IMR-90 (cell line): ENCODE results near the gene ZNF280C. TPM values are rescaled to one million over a fixed set of nuclear protein-coding genes. Genes with fewer than 3 reads are reported as not detected.

ENCODE experiments used
- ATAC-seq: fragments of 200-7000 bp; cut with Tn5 transposase; 2 replicates; pipeline ENCODE4 v1.9.1; 2020; ENCODE audit warnings: low read depth, mild to moderate bottlenecking, moderate library complexity
- BruUV-seq: library from RNA; stranded (reverse); fragments of 400-500 nt; replicated peaks from 2 replicates; lab custom pipeline; 2021; lab: Mats Ljungman, UMichigan
- CTCF ChIA-PET: fragments of 300-600 bp; formaldehyde crosslinking; extraction: SDS; loops from one replicate; lab custom pipeline; 2021; ENCODE audit warnings: antibody characterized with exemption; lab: Yijun Ruan, JAX
- POLR2A ChIA-PET: fragments of 300-600 bp; sonication (Branson Sonifier 250); formaldehyde crosslinking; loops from one replicate; lab custom pipeline; 2022; ENCODE audit warnings: antibody characterized with exemption; ENCODE audit not compliant: unreplicated experiment; lab: Charles Lee
- DNase-seq: peaks from one replicate; pipeline ENCODE4 v3.0.0; 2013
- H2AFZ ChIP-seq: replicated peaks from 2 replicates; pipeline ENCODE3; 2013; ENCODE audit warnings: low read length, mild to moderate bottlenecking; ENCODE audit not compliant: poor library complexity
- H2AK5ac ChIP-seq: 2 replicates; pipeline ENCODE4 v1.6.1; 2013; ENCODE audit warnings: low read depth, low read length, inconsistent platforms
- H2AK9ac ChIP-seq: replicated peaks from 2 replicates; pipeline ENCODE3; 2013; ENCODE audit warnings: mild to moderate bottlenecking, low read depth, low read length, moderate library complexity; ENCODE audit not compliant: poor library complexity
- H2BK120ac ChIP-seq: 2 replicates; pipeline ENCODE4 v1.6.1; 2013; ENCODE audit warnings: low read depth, low read length, inconsistent platforms
- H2BK15ac ChIP-seq: 3 replicates; pipeline ENCODE4 v1.6.1; 2013; ENCODE audit warnings: low read depth, low read length, inconsistent platforms
- H2BK20ac ChIP-seq: 2 replicates; pipeline ENCODE4 v1.6.1; 2013; ENCODE audit warnings: low read depth, mild to moderate bottlenecking, inconsistent platforms, low read length, moderate library complexity
- H2BK5ac ChIP-seq: 2 replicates; pipeline ENCODE4 v1.6.1; 2013; ENCODE audit warnings: mild to moderate bottlenecking, low read depth, low read length, inconsistent platforms; ENCODE audit not compliant: poor library complexity, severe bottlenecking
- H3K14ac ChIP-seq: replicated peaks from 2 replicates; pipeline ENCODE4 v1.6.1; 2013; ENCODE audit warnings: low read depth, low read length, inconsistent platforms
- H3K18ac ChIP-seq: 2 replicates; pipeline ENCODE4 v1.6.1; 2013; ENCODE audit warnings: low read depth, low read length, control low read depth
- H3K23ac ChIP-seq: 2 replicates; pipeline ENCODE4 v1.6.1; 2013; ENCODE audit warnings: low read depth, low read length, inconsistent platforms
- H3K27ac ChIP-seq: 2 replicates; pipeline ENCODE4 v1.5.1; 2013; ENCODE audit warnings: mild to moderate bottlenecking, control low read depth, low read length; ENCODE audit not compliant: insufficient read depth
- H3K27me3 ChIP-seq: 2 replicates; pipeline ENCODE4 v1.6.1; 2013; ENCODE audit warnings: low read length; ENCODE audit not compliant: control insufficient read depth, insufficient read depth
- H3K36me3 ChIP-seq: 2 replicates; pipeline ENCODE4 v1.6.1; 2013; ENCODE audit warnings: low read length, mixed read lengths; ENCODE audit not compliant: control insufficient read depth, insufficient read depth
- H3K4ac ChIP-seq: 2 replicates; pipeline ENCODE4 v1.6.1; 2013; ENCODE audit warnings: low read depth, low read length, inconsistent platforms
- H3K4me1 ChIP-seq: 2 replicates; pipeline ENCODE4 v1.6.1; 2013; ENCODE audit warnings: low read length, mixed read lengths; ENCODE audit not compliant: control insufficient read depth, insufficient read depth
- H3K4me2 ChIP-seq: 2 replicates; pipeline ENCODE4 v1.6.1; 2013; ENCODE audit warnings: low read depth, mild to moderate bottlenecking, control low read depth, low read length, moderate library complexity
- H3K4me3 ChIP-seq: 2 replicates; pipeline ENCODE4 v1.5.1; 2013; ENCODE audit warnings: low read depth, mild to moderate bottlenecking, control low read depth, low read length, moderate library complexity; ENCODE audit not compliant: insufficient read depth
- H3K56ac ChIP-seq: 2 replicates; pipeline ENCODE4 v1.6.1; 2013; ENCODE audit warnings: low read length, inconsistent platforms; ENCODE audit not compliant: insufficient read depth; ENCODE audit errors: extremely low read depth
- H3K79me1 ChIP-seq, 2 experiments: 2 replicates each; pipeline ENCODE4 v1.6.1; 2013; ENCODE audit warnings: low read length in 2 of 2, inconsistent platforms in 1 of 2, low read depth in 1 of 2
- H3K9ac ChIP-seq: 2 replicates; pipeline ENCODE4 v1.6.1; 2013; ENCODE audit warnings: low read depth, low read length, control low read depth
- H3K9me1 ChIP-seq: 2 replicates; pipeline ENCODE4 v1.6.1; 2013; ENCODE audit warnings: low read length, inconsistent platforms; ENCODE audit not compliant: insufficient read depth
- H3K9me3 ChIP-seq: 2 replicates; pipeline ENCODE4 v1.6.1; 2013; ENCODE audit warnings: low read length; ENCODE audit not compliant: control insufficient read depth, insufficient read depth
- H4K20me1 ChIP-seq: 2 replicates; pipeline ENCODE4 v1.6.1; 2013; ENCODE audit warnings: low read length, inconsistent platforms; ENCODE audit not compliant: insufficient read depth
- H4K5ac ChIP-seq: 2 replicates; pipeline ENCODE4 v1.6.1; 2013; ENCODE audit warnings: mild to moderate bottlenecking, low read depth, low read length, control low read depth
- H4K8ac ChIP-seq, 2 experiments: 2 replicates each; pipeline ENCODE4 v1.6.1; 2013; ENCODE audit warnings: low read depth in 2 of 2, low read length in 2 of 2, control low read depth in 1 of 2, inconsistent platforms in 1 of 2
- H4K91ac ChIP-seq: 2 replicates; pipeline ENCODE4 v1.6.1; 2013; ENCODE audit warnings: low read depth, low read length, inconsistent platforms; ENCODE audit not compliant: insufficient read depth
- MAZ ChIP-seq: IDR thresholded peaks from 2 replicates; pipeline ENCODE4 v1.6.1; 2012; ENCODE audit warnings: low read depth, mild to moderate bottlenecking, low read length, improper control_type of control experiment, moderate library complexity, borderline replicate concordance
- MXI1 ChIP-seq: IDR thresholded peaks from 2 replicates; pipeline ENCODE4 v1.6.1; 2012; ENCODE audit warnings: low read depth, mild to moderate bottlenecking, low read length, moderate library complexity, borderline replicate concordance
- RCOR1 ChIP-seq: IDR thresholded peaks from 2 replicates; pipeline ENCODE4 v1.6.1; 2012; ENCODE audit warnings: mild to moderate bottlenecking, low read length, improper control_type of control experiment; ENCODE audit not compliant: insufficient replicate concordance
- WGBS, 2 experiments: methylation state at CpG; one replicate each; pipeline versions ENCODE4 v1.1.5 to v1.1.7; 2013; ENCODE audit warnings: missing lambda C conversion rate in 2 of 2; ENCODE audit not compliant: insufficient read length in 1 of 2; ENCODE audit errors: extremely low coverage in 2 of 2; 5-methylcytosine and 5-hydroxymethylcytosine counted together
- dilution Hi-C: fragments of 300-500 bp; cut with HindIII; formaldehyde crosslinking; loops from one replicate; pipeline ENCODE4 v1.14.3; 2018; ENCODE audit warnings: low sequenced_read_pairs; ENCODE audit not compliant: unreplicated experiment
- in situ Hi-C: fragments of 300-500 bp; cut with MboI; formaldehyde crosslinking; loops from 3 replicates; pipeline ENCODE4 v1.14.3; 2019; ENCODE audit warnings: low sequenced_read_pairs, inconsistent platforms, mixed read lengths
- intact Hi-C: fragments of 100-400 bp; cut with micrococcal nuclease; formaldehyde crosslinking; loops from 2 replicates; pipeline ENCODE4 v1.10.0; 2022
- polyA plus RNA-seq, 3 experiments: library from polyadenylated mRNA; depleted of rRNA; stranded (reverse); fragments of >200 nt; gene quantifications; 2 replicates each; pipeline ENCODE4 v1.2.3, GENCODE V29; 2012; ENCODE audit warnings: low replicate concordance in 1 of 3
- total RNA-seq: library from RNA; depleted of rRNA; stranded (reverse); fragments of >200 nt; gene quantifications from 2 replicates; pipeline ENCODE4 v1.2.3, GENCODE V29; 2012
- TF ChIP-seq, protein P1 (sequence below): conservative IDR thresholded peaks from 2 replicates; pipeline ENCODE4 v1.5.1; 2012; ENCODE audit warnings: mild to moderate bottlenecking, low read depth, low read length, improper control_type of control experiment

The ZNF280C gene
- total and polyA plus RNA-seq, 2 of the 4 experiments (the other 2 are of a cell fraction) = 3.1 to 4.5 TPM

- H3K4ac ChIP-seq = no peak overlapping the region
- dilution Hi-C loops = no loop called here
These were observed 20.7 kb downstream of the ZNF280C start for GRCh38 chrX:130247996-130248395.

More at GRCh38 chrX:130247996-130248395, 20.7 kb downstream of the ZNF280C start:
- no peak overlapping the region for H2AK5ac ChIP-seq
- H3K9me1 ChIP-seq = peaks cover 4% of the 10 kb centered on the region; the same call in 1 of the 2 replicates
- CTCF ChIA-PET = no interaction called here
- H3K79me1 ChIP-seq = peaks cover 0 to 6% of the 10 kb centered on the region in 2 experiments; a peak in 3 of 4 replicates
- no peak for ATAC-seq
- no peak overlapping the region for H3K56ac ChIP-seq
- no peak overlapping the region for H2AK9ac ChIP-seq
- H2BK15ac ChIP-seq = no peak overlapping the region
- H3K18ac ChIP-seq = no peak overlapping the region
- no peak overlapping the region for H3K27ac ChIP-seq
- WGBS, 2 experiments = no CpG with 5 or more reads among the region's 6 CpGs
- H4K5ac ChIP-seq = no peak overlapping the region
- no peak overlapping the region for H3K4me3 ChIP-seq
- no peak overlapping the region for H2BK20ac ChIP-seq
- in situ Hi-C loops = no loop called here
- TF ChIP-seq MXI1 = no peak
- no peak for TF ChIP-seq MAZ
- TF ChIP-seq RCOR1 = no peak
- TF ChIP-seq, protein P1, sequence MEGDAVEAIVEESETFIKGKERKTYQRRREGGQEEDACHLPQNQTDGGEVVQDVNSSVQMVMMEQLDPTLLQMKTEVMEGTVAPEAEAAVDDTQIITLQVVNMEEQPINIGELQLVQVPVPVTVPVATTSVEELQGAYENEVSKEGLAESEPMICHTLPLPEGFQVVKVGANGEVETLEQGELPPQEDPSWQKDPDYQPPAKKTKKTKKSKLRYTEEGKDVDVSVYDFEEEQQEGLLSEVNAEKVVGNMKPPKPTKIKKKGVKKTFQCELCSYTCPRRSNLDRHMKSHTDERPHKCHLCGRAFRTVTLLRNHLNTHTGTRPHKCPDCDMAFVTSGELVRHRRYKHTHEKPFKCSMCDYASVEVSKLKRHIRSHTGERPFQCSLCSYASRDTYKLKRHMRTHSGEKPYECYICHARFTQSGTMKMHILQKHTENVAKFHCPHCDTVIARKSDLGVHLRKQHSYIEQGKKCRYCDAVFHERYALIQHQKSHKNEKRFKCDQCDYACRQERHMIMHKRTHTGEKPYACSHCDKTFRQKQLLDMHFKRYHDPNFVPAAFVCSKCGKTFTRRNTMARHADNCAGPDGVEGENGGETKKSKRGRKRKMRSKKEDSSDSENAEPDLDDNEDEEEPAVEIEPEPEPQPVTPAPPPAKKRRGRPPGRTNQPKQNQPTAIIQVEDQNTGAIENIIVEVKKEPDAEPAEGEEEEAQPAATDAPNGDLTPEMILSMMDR = no peak
- H3K27me3 ChIP-seq = no peaks in the 10 kb centered on the region
- H4K20me1 ChIP-seq = no peaks in the 10 kb centered on the region
- H2BK5ac ChIP-seq = no peak overlapping the region
- POLR2A ChIA-PET = no interaction called here
- H3K4me1 ChIP-seq = no peaks in the 10 kb centered on the region
- H3K23ac ChIP-seq = no peak overlapping the region
- intact Hi-C loops = no loop called here
- no peak overlapping the region for H4K8ac ChIP-seq
- H2BK120ac ChIP-seq = no peak overlapping the region
- H3K14ac ChIP-seq = no peak overlapping the region
- no peak overlapping the region for H4K91ac ChIP-seq
- DNase-seq = no peak
- peaks cover 3% of the 10 kb centered on the region; the same call in 1 of the 2 replicates for H3K36me3 ChIP-seq
- no TSS peak for BruUV-seq
- H2AFZ ChIP-seq = no peak overlapping the region
- no peaks in the 10 kb centered on the region for H3K9me3 ChIP-seq
- no peak overlapping the region for H3K4me2 ChIP-seq
- H3K9ac ChIP-seq = no peak overlapping the region
